ENCODE measurements around the gene ARID4B. TPM values are rescaled to one million over a fixed set of nuclear protein-coding genes. Genes with fewer than 3 reads are reported as not detected.

ARID4B gene
- total and polyA plus RNA-seq, 9 donors: 19.6 to 52.0 (median 40.6) TPM

DNA sequence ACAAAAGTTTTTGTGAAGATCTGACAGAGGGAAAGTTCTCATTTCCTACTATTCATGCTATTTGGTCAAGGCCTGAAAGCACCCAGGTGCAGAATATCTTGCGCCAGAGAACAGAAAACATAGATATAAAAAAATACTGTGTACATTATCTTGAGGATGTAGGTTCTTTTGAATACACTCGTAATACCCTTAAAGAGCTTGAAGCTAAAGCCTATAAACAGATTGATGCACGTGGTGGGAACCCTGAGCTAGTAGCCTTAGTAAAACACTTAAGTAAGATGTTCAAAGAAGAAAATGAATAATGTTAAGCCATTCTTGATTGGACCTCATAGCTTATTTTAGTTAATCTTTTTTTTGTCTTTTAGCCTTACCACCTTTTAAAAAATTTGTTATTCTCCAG lies 14.5 kb upstream of the ARID4B start:
- no peaks in the 10 kb centered on the region for H3K27me3 ChIP-seq
- no peak overlapping the region for H3K4me3 ChIP-seq
- no peaks in the 10 kb centered on the region for H3K36me3 ChIP-seq
- intact Hi-C loops (cut with DNase I): no loop called here
- H3K9me3 ChIP-seq: no peaks in the 10 kb centered on the region
- TF ChIP-seq POLR2A (IDR thresholded peaks at IDR 0.05): no peak
- TF ChIP-seq, protein P1, sequence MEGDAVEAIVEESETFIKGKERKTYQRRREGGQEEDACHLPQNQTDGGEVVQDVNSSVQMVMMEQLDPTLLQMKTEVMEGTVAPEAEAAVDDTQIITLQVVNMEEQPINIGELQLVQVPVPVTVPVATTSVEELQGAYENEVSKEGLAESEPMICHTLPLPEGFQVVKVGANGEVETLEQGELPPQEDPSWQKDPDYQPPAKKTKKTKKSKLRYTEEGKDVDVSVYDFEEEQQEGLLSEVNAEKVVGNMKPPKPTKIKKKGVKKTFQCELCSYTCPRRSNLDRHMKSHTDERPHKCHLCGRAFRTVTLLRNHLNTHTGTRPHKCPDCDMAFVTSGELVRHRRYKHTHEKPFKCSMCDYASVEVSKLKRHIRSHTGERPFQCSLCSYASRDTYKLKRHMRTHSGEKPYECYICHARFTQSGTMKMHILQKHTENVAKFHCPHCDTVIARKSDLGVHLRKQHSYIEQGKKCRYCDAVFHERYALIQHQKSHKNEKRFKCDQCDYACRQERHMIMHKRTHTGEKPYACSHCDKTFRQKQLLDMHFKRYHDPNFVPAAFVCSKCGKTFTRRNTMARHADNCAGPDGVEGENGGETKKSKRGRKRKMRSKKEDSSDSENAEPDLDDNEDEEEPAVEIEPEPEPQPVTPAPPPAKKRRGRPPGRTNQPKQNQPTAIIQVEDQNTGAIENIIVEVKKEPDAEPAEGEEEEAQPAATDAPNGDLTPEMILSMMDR (IDR thresholded peaks at IDR 0.05): no peak
- no peak for TF ChIP-seq EP300 (IDR thresholded peaks at IDR 0.05)
- H3K4me1 ChIP-seq (ENCODE audit: insufficient read depth): no peaks in the 10 kb centered on the region
- DNase-seq: no peak
- 76 to 81% (median 76%) methylated on average over 3 of the region's 3 CpGs for WGBS, 3 donors
- H3K27ac ChIP-seq: no peak overlapping the region

- DNase-seq: no peak
- 64 to 69% (median 65%) methylated on average over 6 of the region's 6 CpGs for WGBS, 3 donors
- no peaks in the 10 kb centered on the region for H3K36me3 ChIP-seq
- H3K27ac ChIP-seq: no peak overlapping the region
- H3K27me3 ChIP-seq: no peaks in the 10 kb centered on the region
- TF ChIP-seq, protein P1 (IDR thresholded peaks at IDR 0.05): no peak
- TF ChIP-seq POLR2A (IDR thresholded peaks at IDR 0.05) (no peak), EP300 (IDR thresholded peaks at IDR 0.05) (no peak)
- no peaks in the 10 kb centered on the region for H3K4me1 ChIP-seq (ENCODE audit: insufficient read depth)
- H3K4me3 ChIP-seq: no peak overlapping the region
- intact Hi-C loops (cut with DNase I): no loop called here
- no peaks in the 10 kb centered on the region for H3K9me3 ChIP-seq
These were observed 14.1 kb upstream of the ARID4B start for GRCh38 chr1:235342039-235342438.

DNA sequence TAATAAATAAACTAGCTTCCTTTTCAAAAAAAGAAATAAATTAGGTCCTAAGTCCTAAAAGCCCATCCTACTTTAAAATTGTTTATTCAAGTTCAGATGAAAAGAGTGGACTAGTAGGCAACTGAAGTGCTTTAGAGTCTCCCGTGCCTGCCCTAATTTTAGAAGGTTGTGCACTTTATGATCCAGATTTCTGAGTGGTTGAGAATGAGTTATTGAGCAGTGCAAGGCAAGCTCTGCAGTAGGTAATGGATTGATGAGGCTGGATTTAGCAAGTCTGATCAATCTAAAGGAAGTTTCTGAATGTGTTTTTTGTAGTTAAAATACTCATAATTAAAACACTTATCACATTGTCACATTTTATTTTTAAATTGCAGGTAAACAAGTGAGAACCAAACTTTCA lies 13.4 kb upstream of the ARID4B start:
- Histone ChIP-seq H3K4me1 (ENCODE audit: insufficient read depth) (no peaks in the 10 kb centered on the region), H3K9me3 (no peaks in the 10 kb centered on the region), H3K4me3 (no peak overlapping the region), H3K27ac (no peak overlapping the region), H3K36me3 (no peaks in the 10 kb centered on the region), H3K27me3 (no peaks in the 10 kb centered on the region)
- TF ChIP-seq, protein P1 (IDR thresholded peaks at IDR 0.05): no peak
- DNase-seq: no peak
- intact Hi-C loops (cut with DNase I): no loop called here
- 45 to 71% (median 53%) methylated on average over 1 of the region's 1 CpG for WGBS, 3 donors

DNA sequence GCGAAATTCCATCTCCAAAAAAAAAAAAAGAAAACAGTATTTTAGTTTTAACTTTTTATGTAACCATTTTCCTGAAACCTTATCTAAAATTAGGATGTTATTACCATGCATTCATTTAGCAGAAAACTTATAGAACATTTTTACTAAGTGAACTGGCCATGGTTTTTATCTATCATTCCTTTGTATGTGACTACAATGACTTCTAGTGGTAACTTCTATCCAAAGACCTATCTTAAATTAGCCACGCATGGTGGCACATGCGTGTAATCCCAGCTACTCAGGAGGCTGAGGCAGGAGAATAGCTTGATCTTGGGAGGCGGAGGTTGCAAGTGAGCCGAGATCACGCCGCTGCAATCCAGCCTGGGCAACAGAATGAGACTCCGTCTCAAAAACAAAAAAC lies 11.8 kb upstream of the ARID4B start:
- Histone ChIP-seq H3K36me3 (no peaks in the 10 kb centered on the region), H3K27me3 (no peaks in the 10 kb centered on the region), H3K27ac (no peak overlapping the region), H3K4me3 (no peak overlapping the region), H3K4me1 (ENCODE audit: insufficient read depth) (no peaks in the 10 kb centered on the region), H3K9me3 (no peaks in the 10 kb centered on the region)
- intact Hi-C loops (cut with DNase I): no loop called here
- TF ChIP-seq, protein P1 (IDR thresholded peaks at IDR 0.05): no peak
- TF ChIP-seq EP300 (IDR thresholded peaks at IDR 0.05): no peak
- 80 to 84% (median 83%) methylated on average over 8 of the region's 8 CpGs for WGBS, 3 donors
- no peak for DNase-seq

DNA sequence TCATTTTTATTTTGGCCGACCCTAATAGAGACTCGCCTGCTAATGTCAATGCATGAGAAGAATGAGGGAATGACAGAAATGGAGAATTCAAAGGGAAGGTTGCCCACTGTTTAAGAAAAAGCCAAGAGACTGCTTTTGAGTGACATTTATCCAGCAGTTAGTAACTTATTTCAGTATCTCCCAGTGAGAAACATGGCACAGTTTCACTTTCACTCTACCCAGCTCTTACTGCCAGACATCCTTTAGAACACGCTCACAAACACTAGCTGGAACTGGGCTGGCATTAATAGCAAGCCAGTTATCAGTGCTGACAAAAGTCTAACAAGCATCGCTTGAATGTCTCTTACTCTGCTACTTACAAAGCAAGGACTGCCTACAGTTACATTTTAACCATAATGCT lies 8.9 kb upstream of the ARID4B start:
- no peaks in the 10 kb centered on the region for H3K27me3 ChIP-seq
- no peaks in the 10 kb centered on the region for H3K9me3 ChIP-seq
- no peak for TF ChIP-seq EP300 (IDR thresholded peaks at IDR 0.05)
- TF ChIP-seq POLR2A (IDR thresholded peaks at IDR 0.05): no peak
- TF ChIP-seq, protein P1 (IDR thresholded peaks at IDR 0.05): no peak
- no peak overlapping the region for H3K4me3 ChIP-seq
- H3K27ac ChIP-seq: no peak overlapping the region
- H3K36me3 ChIP-seq: no peaks in the 10 kb centered on the region
- H3K4me1 ChIP-seq (ENCODE audit: insufficient read depth): no peaks in the 10 kb centered on the region
- WGBS, 3 donors: 86 to 90% (median 90%) methylated on average over 4 of the region's 4 CpGs
- intact Hi-C loops (cut with DNase I): no loop called here
- DNase-seq: no peak
